Measurements from ENCODE around the gene RAB3A.

GRCh38 chr19:18225355-18225701 is 21.5 kb upstream of the RAB3A start:
- no peak for TF ChIP-seq CTCF (conservative IDR thresholded peaks at IDR 0.05; ENCODE audit: low read length)
- TF ChIP-seq EZH2phosphoT487 (IDR thresholded peaks at IDR 0.05; ENCODE audit: borderline replicate concordance, low read depth, low read length): no peak
